HepG2 (cell line): ENCODE measurements around the gene RASSF7. TPM values are rescaled to one million over a fixed set of nuclear protein-coding genes. Genes with fewer than 3 reads are reported as not detected.
A peak's percentile ranks its signal among the peaks of the same experiment; 100 is the strongest.

Source experiments
- ARNTL ChIP-seq: sonication (generic); formaldehyde crosslinking; IDR thresholded peaks from 2 replicates; pipeline ENCODE4 v1.4.0; 2020; ENCODE audit warnings: mild to moderate bottlenecking, missing genetic modification reagents
- HNF4G ChIP-seq, 2 experiments: sonication (generic) in 1 of 2; formaldehyde crosslinking in 1 of 2; IDR thresholded peaks; 2 replicates each; pipeline versions ENCODE4 v1.4.0 to v1.6.1; 2011 to 2020; ENCODE audit warnings: borderline replicate concordance in 2 of 2, low read depth in 2 of 2, mild to moderate bottlenecking in 2 of 2, low read length in 1 of 2, missing genetic modification reagents in 1 of 2, moderate library complexity in 1 of 2
- JDP2 ChIP-seq: sonication (generic); formaldehyde crosslinking; IDR thresholded peaks from 2 replicates; pipeline ENCODE4 v1.8.1; 2022; ENCODE audit warnings: missing genetic modification reagents, borderline replicate concordance
- MYC ChIP-seq: sonication (generic); formaldehyde crosslinking; IDR thresholded peaks from 2 replicates; pipeline ENCODE4 v1.9.0; 2021; ENCODE audit warnings: missing genetic modification reagents, borderline replicate concordance
- PHF21A ChIP-seq: sonication (generic); formaldehyde crosslinking; IDR thresholded peaks from 2 replicates; pipeline ENCODE4 v1.5.0; 2020; ENCODE audit warnings: mild to moderate bottlenecking, missing genetic modification reagents
- RBM39 ChIP-seq: fragments of 200-400 bp; formaldehyde crosslinking; IDR thresholded peaks from one replicate; pipeline ENCODE4 v1.6.1; 2018; ENCODE audit warnings: antibody characterized with exemption, mild to moderate bottlenecking, low read depth, low read length; ENCODE audit not compliant: poor library complexity, severe bottlenecking
- ZNF781 ChIP-seq: sonication (generic); formaldehyde crosslinking; IDR thresholded peaks from 2 replicates; pipeline ENCODE4 v1.5.1; 2020; ENCODE audit warnings: borderline replicate concordance, mild to moderate bottlenecking, missing genetic modification reagents; ENCODE audit errors: not compliant biosample characterization
- polyA plus RNA-seq, 8 experiments: library from polyadenylated mRNA; depleted of rRNA in 3 of 8; stranded (reverse) in 7 of 8; unstranded in 1 of 8; fragments of >200 nt; fragmentation: Illumina TruSeq in 4 of 8; extraction: Trizol in 4 of 8; gene quantifications; 2 replicates each; pipeline versions ENCODE4 v1.2.1 to v1.2.3, GENCODE V29; 2011 to 2016; ENCODE audit warnings: low read depth in 4 of 8, missing spikeins in 1 of 8, mixed read lengths in 1 of 8; ENCODE audit not compliant: insufficient read depth in 1 of 8
- total RNA-seq, 5 experiments: library from RNA; depleted of rRNA; stranded (reverse); fragments of >200 nt; fragmentation: Illumina TruSeq; extraction: Trizol; gene quantifications; 2 replicates each; pipeline ENCODE4 v1.2.3, GENCODE V29; 2016; ENCODE audit warnings: low read depth in 1 of 5
- TF ChIP-seq, protein P1 (sequence below): sonication (generic); formaldehyde crosslinking; conservative IDR thresholded peaks from 2 replicates; pipeline ENCODE4 v1.4.0; 2020; ENCODE audit warnings: missing genetic modification reagents
- TF ChIP-seq, protein P2 (sequence below): sonication (generic); formaldehyde crosslinking; conservative IDR thresholded peaks from 2 replicates; pipeline ENCODE4 v1.8.0; 2022; ENCODE audit warnings: low read depth, missing genetic modification reagents
- TF ChIP-seq, protein P3 (sequence below): sonication (generic); formaldehyde crosslinking; IDR thresholded peaks from 2 replicates; pipeline ENCODE4 v1.5.0; 2020; ENCODE audit warnings: mild to moderate bottlenecking, missing genetic modification reagents
- TF ChIP-seq, protein P4 (sequence below): IDR thresholded peaks from 2 replicates; pipeline ENCODE4 v1.6.1; 2016; ENCODE audit warnings: mild to moderate bottlenecking
- TF ChIP-seq, protein P5 (sequence below): sonication (generic); formaldehyde crosslinking; IDR thresholded peaks from 2 replicates; pipeline ENCODE4 v1.4.0; 2020; ENCODE audit warnings: missing genetic modification reagents

Gene RASSF7
- total and polyA plus RNA-seq, 2 of the 13 experiments (the other 11 are each of a cell fraction or from before 2014, with no cell fraction given), result 20.2 to 28.6 TPM

DNA sequence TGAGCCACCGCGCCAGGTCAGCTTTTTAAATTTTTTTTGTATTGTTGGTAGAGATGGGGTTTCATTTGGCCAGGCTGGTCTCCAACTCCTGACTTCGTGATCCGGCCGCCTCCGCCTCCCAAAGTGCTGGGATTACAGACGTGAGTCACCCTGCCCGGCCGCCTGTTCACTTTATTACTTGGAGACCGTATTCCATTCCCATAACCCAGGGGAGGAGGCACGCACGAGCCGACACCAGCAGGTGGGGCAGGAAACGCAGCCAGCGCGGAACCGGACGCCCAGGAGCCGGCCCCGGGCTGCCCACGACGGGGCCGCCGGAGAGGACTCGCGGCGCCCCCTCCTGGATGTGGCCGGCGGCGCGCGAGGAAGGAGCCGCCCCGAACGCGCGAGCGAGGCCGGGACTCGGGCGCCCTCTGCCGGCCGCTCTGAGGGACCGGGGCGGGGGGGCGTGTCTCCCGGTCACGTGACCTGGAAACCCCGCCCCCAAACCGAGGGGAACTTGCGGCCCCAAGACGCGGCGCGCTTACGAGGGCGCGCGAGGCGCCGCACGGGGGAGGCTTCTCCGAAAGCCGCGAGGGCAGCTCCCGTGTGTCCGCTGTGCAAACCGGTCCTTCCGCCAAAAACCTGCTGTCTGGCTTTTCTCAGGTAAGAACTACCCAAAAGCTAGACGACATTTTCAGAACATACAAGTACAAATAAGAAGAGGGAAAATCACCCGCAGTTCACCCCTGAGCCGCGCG is 42.1 kb upstream of the RASSF7 start (continued):
- TF ChIP-seq, protein P1, sequence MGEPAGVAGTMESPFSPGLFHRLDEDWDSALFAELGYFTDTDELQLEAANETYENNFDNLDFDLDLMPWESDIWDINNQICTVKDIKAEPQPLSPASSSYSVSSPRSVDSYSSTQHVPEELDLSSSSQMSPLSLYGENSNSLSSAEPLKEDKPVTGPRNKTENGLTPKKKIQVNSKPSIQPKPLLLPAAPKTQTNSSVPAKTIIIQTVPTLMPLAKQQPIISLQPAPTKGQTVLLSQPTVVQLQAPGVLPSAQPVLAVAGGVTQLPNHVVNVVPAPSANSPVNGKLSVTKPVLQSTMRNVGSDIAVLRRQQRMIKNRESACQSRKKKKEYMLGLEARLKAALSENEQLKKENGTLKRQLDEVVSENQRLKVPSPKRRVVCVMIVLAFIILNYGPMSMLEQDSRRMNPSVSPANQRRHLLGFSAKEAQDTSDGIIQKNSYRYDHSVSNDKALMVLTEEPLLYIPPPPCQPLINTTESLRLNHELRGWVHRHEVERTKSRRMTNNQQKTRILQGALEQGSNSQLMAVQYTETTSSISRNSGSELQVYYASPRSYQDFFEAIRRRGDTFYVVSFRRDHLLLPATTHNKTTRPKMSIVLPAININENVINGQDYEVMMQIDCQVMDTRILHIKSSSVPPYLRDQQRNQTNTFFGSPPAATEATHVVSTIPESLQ (CRISPR knock-in tag), result no peak; the same call in 1 of the 2 replicates
- TF ChIP-seq, protein P2, sequence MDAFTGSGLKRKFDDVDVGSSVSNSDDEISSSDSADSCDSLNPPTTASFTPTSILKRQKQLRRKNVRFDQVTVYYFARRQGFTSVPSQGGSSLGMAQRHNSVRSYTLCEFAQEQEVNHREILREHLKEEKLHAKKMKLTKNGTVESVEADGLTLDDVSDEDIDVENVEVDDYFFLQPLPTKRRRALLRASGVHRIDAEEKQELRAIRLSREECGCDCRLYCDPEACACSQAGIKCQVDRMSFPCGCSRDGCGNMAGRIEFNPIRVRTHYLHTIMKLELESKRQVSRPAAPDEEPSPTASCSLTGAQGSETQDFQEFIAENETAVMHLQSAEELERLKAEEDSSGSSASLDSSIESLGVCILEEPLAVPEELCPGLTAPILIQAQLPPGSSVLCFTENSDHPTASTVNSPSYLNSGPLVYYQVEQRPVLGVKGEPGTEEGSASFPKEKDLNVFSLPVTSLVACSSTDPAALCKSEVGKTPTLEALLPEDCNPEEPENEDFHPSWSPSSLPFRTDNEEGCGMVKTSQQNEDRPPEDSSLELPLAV, result no peak
- TF ChIP-seq JDP2 (CRISPR knock-in tag) (no peak; the same call in 1 of the 2 replicates), RBM39 (peak; percentile 50), MYC (CRISPR knock-in tag) (peak; percentile 83; the same call in 1 of the 2 replicates), HNF4G (IDR thresholded peaks at IDR 0.05; ENCODE audit: borderline replicate concordance, low read depth, low read length) (no peak), HNF4G (CRISPR knock-in tag; IDR thresholded peaks at IDR 0.05; ENCODE audit: borderline replicate concordance, low read depth) (no peak; the same call in 1 of the 2 replicates), PHF21A (peak; percentile 72; the same call in 1 of the 2 replicates), ARNTL (peak; percentile 56; the same call in 1 of the 2 replicates), ZNF781 (no peak)
- TF ChIP-seq, protein P3, sequence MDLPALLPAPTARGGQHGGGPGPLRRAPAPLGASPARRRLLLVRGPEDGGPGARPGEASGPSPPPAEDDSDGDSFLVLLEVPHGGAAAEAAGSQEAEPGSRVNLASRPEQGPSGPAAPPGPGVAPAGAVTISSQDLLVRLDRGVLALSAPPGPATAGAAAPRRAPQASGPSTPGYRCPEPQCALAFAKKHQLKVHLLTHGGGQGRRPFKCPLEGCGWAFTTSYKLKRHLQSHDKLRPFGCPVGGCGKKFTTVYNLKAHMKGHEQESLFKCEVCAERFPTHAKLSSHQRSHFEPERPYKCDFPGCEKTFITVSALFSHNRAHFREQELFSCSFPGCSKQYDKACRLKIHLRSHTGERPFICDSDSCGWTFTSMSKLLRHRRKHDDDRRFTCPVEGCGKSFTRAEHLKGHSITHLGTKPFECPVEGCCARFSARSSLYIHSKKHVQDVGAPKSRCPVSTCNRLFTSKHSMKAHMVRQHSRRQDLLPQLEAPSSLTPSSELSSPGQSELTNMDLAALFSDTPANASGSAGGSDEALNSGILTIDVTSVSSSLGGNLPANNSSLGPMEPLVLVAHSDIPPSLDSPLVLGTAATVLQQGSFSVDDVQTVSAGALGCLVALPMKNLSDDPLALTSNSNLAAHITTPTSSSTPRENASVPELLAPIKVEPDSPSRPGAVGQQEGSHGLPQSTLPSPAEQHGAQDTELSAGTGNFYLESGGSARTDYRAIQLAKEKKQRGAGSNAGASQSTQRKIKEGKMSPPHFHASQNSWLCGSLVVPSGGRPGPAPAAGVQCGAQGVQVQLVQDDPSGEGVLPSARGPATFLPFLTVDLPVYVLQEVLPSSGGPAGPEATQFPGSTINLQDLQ (CRISPR knock-in tag), result no peak
- TF ChIP-seq, protein P4, sequence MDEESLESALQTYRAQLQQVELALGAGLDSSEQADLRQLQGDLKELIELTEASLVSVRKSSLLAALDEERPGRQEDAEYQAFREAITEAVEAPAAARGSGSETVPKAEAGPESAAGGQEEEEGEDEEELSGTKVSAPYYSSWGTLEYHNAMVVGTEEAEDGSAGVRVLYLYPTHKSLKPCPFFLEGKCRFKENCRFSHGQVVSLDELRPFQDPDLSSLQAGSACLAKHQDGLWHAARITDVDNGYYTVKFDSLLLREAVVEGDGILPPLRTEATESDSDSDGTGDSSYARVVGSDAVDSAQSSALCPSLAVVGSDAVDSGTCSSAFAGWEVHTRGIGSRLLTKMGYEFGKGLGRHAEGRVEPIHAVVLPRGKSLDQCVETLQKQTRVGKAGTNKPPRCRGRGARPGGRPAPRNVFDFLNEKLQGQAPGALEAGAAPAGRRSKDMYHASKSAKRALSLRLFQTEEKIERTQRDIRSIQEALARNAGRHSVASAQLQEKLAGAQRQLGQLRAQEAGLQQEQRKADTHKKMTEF, result 0 out of 2 replicates have a peak, but pooled peaks have one; percentile 23
- TF ChIP-seq, protein P5, sequence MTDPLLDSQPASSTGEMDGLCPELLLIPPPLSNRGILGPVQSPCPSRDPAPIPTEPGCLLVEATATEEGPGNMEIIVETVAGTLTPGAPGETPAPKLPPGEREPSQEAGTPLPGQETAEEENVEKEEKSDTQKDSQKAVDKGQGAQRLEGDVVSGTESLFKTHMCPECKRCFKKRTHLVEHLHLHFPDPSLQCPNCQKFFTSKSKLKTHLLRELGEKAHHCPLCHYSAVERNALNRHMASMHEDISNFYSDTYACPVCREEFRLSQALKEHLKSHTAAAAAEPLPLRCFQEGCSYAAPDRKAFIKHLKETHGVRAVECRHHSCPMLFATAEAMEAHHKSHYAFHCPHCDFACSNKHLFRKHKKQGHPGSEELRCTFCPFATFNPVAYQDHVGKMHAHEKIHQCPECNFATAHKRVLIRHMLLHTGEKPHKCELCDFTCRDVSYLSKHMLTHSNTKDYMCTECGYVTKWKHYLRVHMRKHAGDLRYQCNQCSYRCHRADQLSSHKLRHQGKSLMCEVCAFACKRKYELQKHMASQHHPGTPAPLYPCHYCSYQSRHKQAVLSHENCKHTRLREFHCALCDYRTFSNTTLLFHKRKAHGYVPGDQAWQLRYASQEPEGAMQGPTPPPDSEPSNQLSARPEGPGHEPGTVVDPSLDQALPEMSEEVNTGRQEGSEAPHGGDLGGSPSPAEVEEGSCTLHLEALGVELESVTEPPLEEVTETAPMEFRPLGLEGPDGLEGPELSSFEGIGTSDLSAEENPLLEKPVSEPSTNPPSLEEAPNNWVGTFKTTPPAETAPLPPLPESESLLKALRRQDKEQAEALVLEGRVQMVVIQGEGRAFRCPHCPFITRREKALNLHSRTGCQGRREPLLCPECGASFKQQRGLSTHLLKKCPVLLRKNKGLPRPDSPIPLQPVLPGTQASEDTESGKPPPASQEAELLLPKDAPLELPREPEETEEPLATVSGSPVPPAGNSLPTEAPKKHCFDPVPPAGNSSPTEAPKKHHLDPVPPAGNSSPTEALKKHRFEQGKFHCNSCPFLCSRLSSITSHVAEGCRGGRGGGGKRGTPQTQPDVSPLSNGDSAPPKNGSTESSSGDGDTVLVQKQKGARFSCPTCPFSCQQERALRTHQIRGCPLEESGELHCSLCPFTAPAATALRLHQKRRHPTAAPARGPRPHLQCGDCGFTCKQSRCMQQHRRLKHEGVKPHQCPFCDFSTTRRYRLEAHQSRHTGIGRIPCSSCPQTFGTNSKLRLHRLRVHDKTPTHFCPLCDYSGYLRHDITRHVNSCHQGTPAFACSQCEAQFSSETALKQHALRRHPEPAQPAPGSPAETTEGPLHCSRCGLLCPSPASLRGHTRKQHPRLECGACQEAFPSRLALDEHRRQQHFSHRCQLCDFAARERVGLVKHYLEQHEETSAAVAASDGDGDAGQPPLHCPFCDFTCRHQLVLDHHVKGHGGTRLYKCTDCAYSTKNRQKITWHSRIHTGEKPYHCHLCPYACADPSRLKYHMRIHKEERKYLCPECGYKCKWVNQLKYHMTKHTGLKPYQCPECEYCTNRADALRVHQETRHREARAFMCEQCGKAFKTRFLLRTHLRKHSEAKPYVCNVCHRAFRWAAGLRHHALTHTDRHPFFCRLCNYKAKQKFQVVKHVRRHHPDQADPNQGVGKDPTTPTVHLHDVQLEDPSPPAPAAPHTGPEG (CRISPR knock-in tag), result no peak
